Cerebellar nuclear complex (tissue), 1 donor: ENCODE results near the gene CADM1.

Experiments
- DNase-seq, 2 experiments: peaks; one replicate each; lab custom pipeline; 2025; lab: John Stamatoyannopoulos, UW

The CADM1 gene

GRCh38 chr11:115244758-115245157, 259.5 kb downstream of the CADM1 start:
- no peak for DNase-seq

GRCh38 chr11:115244296-115244695, 259.9 kb downstream of the CADM1 start:
- no peak for DNase-seq

- no peak for DNase-seq
Observed at GRCh38 chr11:115242982-115243381, 261.2 kb downstream of the CADM1 start.

- DNase-seq, result no peak
Observed at GRCh38 chr11:115241899-115242298, 262.3 kb downstream of the CADM1 start.

GRCh38 chr11:115238791-115239190, 265.4 kb downstream of the CADM1 start:
- DNase-seq, result no peak

GRCh38 chr11:115238086-115238485, 266.1 kb downstream of the CADM1 start:
- DNase-seq, result no peak

- DNase-seq, result no peak
Observed at GRCh38 chr11:115237578-115237977, 266.6 kb downstream of the CADM1 start.

GRCh38 chr11:115234794-115235193, 269.4 kb downstream of the CADM1 start:
- DNase-seq, result no peak

- DNase-seq, result no peak
Observed at GRCh38 chr11:115226556-115226955, 277.7 kb downstream of the CADM1 start.

- DNase-seq, result no peak
Observed at GRCh38 chr11:115224551-115224950, 279.7 kb downstream of the CADM1 start.

GRCh38 chr11:115222863-115223530, 281.2 kb downstream of the CADM1 start:
- DNase-seq, result no peak

- no peak for DNase-seq
Observed at GRCh38 chr11:115222218-115222862, 281.9 kb downstream of the CADM1 start.

- no peak for DNase-seq
Observed at GRCh38 chr11:115221461-115222069, 282.6 kb downstream of the CADM1 start.

GRCh38 chr11:115220911-115221310, 283.3 kb downstream of the CADM1 start:
- no peak for DNase-seq

- no peak for DNase-seq
Observed at GRCh38 chr11:115220423-115220822, 283.8 kb downstream of the CADM1 start.

- DNase-seq, result no peak
Observed at GRCh38 chr11:115219376-115219775, 284.8 kb downstream of the CADM1 start.

- DNase-seq, result no peak
Observed at GRCh38 chr11:115217726-115218311, 286.4 kb downstream of the CADM1 start.

GRCh38 chr11:115215694-115216617, 288.3 kb downstream of the CADM1 start:
- no peak for DNase-seq

- DNase-seq, result no peak
Observed at GRCh38 chr11:115214644-115215234, 289.5 kb downstream of the CADM1 start.

GRCh38 chr11:115213007-115213406, 291.2 kb downstream of the CADM1 start:
- no peak for DNase-seq

- no peak for DNase-seq
Observed at GRCh38 chr11:115208808-115209259, 295.4 kb downstream of the CADM1 start.
